ENCODE results near the gene PREP.

DNA sequence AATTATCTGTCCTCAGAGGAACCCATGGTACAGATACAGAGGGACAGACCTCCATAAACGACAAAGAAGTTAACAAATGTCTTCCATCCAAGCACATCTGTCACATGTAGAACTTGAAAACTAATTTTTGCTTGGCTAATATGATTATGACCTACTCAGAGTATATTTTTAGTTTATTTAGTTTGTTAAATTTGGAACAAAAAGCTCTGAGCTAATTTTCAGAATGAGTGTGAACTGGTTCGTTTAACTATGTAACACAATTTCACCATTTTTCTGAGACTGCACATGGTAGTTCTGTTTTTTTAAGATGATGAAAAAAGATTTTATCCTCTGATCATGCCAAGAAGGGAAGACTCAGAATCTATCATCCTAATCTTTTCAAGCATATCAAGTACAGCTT is 34.4 kb upstream of the PREP start:
- no peak for TF ChIP-seq EP300 (IDR thresholded peaks at IDR 0.05)
- TF ChIP-seq, protein P1, sequence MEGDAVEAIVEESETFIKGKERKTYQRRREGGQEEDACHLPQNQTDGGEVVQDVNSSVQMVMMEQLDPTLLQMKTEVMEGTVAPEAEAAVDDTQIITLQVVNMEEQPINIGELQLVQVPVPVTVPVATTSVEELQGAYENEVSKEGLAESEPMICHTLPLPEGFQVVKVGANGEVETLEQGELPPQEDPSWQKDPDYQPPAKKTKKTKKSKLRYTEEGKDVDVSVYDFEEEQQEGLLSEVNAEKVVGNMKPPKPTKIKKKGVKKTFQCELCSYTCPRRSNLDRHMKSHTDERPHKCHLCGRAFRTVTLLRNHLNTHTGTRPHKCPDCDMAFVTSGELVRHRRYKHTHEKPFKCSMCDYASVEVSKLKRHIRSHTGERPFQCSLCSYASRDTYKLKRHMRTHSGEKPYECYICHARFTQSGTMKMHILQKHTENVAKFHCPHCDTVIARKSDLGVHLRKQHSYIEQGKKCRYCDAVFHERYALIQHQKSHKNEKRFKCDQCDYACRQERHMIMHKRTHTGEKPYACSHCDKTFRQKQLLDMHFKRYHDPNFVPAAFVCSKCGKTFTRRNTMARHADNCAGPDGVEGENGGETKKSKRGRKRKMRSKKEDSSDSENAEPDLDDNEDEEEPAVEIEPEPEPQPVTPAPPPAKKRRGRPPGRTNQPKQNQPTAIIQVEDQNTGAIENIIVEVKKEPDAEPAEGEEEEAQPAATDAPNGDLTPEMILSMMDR (IDR thresholded peaks at IDR 0.05) = no peak
